Measurements from ENCODE around the gene GALR1. TPM values are rescaled to one million over a fixed set of nuclear protein-coding genes. Genes with fewer than 3 reads are reported as not detected.

GALR1 gene
- total and polyA plus RNA-seq, 2 experiments from 2014 or later = 0.32 to 1.1 TPM

- peaks cover 22% of the 10 kb centered on the region for H3K36me3 Mint-ChIP-seq (ENCODE audit: low read depth)
- H3K27me3 ChIP-seq (ENCODE audit: insufficient read depth) = peaks cover 73% of the 10 kb centered on the region
Measured at GRCh38 chr18:77251730-77252050, 2.0 kb downstream of the GALR1 start.

More at GRCh38 chr18:77251730-77252050, 2.0 kb downstream of the GALR1 start:
- peak overlapping the region; percentile 96 for H3K4me2 ChIP-seq
- 0 out of 2 replicates have a peak, but pooled peaks cover 6% of the 10 kb centered on the region for H3F3A ChIP-seq (replicated peaks; ENCODE audit: low read depth)
- TF ChIP-seq, protein P1, sequence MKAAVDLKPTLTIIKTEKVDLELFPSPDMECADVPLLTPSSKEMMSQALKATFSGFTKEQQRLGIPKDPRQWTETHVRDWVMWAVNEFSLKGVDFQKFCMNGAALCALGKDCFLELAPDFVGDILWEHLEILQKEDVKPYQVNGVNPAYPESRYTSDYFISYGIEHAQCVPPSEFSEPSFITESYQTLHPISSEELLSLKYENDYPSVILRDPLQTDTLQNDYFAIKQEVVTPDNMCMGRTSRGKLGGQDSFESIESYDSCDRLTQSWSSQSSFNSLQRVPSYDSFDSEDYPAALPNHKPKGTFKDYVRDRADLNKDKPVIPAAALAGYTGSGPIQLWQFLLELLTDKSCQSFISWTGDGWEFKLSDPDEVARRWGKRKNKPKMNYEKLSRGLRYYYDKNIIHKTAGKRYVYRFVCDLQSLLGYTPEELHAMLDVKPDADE (IDR thresholded peaks at IDR 0.05) = no peak
- TF ChIP-seq POLR2AphosphoS5 (IDR thresholded peaks at IDR 0.05; ENCODE audit: low read depth) (no peak), EZH2 (IDR thresholded peaks at IDR 0.05; ENCODE audit: low read depth, unreplicated experiment) (no peak), ZNF114 (CRISPR knock-in tag; IDR thresholded peaks at IDR 0.05) (no peak), NANOG (IDR thresholded peaks at IDR 0.05; ENCODE audit: borderline replicate concordance) (no peak)
- TF ChIP-seq, protein P2, sequence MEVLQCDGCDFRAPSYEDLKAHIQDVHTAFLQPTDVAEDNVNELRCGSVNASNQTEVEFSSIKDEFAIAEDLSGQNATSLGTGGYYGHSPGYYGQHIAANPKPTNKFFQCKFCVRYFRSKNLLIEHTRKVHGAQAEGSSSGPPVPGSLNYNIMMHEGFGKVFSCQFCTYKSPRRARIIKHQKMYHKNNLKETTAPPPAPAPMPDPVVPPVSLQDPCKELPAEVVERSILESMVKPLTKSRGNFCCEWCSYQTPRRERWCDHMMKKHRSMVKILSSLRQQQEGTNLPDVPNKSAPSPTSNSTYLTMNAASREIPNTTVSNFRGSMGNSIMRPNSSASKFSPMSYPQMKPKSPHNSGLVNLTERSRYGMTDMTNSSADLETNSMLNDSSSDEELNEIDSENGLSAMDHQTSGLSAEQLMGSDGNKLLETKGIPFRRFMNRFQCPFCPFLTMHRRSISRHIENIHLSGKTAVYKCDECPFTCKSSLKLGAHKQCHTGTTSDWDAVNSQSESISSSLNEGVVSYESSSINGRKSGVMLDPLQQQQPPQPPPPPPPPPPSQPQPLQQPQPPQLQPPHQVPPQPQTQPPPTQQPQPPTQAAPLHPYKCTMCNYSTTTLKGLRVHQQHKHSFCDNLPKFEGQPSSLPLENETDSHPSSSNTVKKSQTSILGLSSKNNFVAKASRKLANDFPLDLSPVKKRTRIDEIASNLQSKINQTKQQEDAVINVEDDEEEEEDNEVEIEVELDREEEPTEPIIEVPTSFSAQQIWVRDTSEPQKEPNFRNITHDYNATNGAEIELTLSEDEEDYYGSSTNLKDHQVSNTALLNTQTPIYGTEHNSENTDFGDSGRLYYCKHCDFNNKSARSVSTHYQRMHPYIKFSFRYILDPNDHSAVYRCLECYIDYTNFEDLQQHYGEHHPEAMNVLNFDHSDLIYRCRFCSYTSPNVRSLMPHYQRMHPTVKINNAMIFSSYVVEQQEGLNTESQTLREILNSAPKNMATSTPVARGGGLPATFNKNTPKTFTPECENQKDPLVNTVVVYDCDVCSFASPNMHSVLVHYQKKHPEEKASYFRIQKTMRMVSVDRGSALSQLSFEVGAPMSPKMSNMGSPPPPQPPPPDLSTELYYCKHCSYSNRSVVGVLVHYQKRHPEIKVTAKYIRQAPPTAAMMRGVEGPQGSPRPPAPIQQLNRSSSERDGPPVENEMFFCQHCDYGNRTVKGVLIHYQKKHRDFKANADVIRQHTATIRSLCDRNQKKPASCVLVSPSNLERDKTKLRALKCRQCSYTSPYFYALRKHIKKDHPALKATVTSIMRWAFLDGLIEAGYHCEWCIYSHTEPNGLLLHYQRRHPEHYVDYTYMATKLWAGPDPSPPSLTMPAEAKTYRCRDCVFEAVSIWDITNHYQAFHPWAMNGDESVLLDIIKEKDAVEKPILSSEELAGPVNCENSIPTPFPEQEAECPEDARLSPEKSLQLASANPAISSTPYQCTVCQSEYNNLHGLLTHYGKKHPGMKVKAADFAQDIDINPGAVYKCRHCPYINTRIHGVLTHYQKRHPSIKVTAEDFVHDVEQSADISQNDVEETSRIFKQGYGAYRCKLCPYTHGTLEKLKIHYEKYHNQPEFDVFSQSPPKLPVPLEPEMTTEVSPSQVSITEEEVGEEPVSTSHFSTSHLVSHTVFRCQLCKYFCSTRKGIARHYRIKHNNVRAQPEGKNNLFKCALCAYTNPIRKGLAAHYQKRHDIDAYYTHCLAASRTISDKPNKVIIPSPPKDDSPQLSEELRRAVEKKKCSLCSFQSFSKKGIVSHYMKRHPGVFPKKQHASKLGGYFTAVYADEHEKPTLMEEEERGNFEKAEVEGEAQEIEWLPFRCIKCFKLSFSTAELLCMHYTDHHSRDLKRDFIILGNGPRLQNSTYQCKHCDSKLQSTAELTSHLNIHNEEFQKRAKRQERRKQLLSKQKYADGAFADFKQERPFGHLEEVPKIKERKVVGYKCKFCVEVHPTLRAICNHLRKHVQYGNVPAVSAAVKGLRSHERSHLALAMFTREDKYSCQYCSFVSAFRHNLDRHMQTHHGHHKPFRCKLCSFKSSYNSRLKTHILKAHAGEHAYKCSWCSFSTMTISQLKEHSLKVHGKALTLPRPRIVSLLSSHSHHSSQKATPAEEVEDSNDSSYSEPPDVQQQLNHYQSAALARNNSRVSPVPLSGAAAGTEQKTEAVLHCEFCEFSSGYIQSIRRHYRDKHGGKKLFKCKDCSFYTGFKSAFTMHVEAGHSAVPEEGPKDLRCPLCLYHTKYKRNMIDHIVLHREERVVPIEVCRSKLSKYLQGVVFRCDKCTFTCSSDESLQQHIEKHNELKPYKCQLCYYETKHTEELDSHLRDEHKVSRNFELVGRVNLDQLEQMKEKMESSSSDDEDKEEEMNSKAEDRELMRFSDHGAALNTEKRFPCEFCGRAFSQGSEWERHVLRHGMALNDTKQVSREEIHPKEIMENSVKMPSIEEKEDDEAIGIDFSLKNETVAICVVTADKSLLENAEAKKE (CRISPR knock-in tag; IDR thresholded peaks at IDR 0.05) = no peak
- ATAC-seq (peak; percentile 1; the same call in 1 of the 3 replicates), DNase-seq (ENCODE audit: low spot score) (peak; percentile 55)
- Mint-ChIP-seq H3K27me3 (ENCODE audit: insufficient read depth, low read depth, poor library complexity) (peaks cover 58% of the 10 kb centered on the region), H3K9me3 (peaks cover 19% of the 10 kb centered on the region), H3K4me3 (peak overlapping the region; percentile 65), H3K27ac (no peak overlapping the region), H3K4me1 (peaks cover 43% of the 10 kb centered on the region)
- peak overlapping the region; percentile 94 for H2AFZ ChIP-seq
- H3K9me2 ChIP-seq (ENCODE audit: insufficient read depth) = peaks cover 14% of the 10 kb centered on the region
- peaks cover 9% of the 10 kb centered on the region; the same call in 1 of the 2 replicates for H3K36me3 ChIP-seq (ENCODE audit: insufficient read depth)
- peaks cover 46% of the 10 kb centered on the region for H3K4me1 ChIP-seq (ENCODE audit: insufficient read depth)
- H3K27ac ChIP-seq (ENCODE audit: low read depth) = no peak overlapping the region
- no peaks in the 10 kb centered on the region for H4K20me1 ChIP-seq (replicated peaks; ENCODE audit: insufficient read depth)
- peaks cover 6% of the 10 kb centered on the region; the same call in 1 of the 2 replicates for H3K79me2 ChIP-seq (replicated peaks; ENCODE audit: insufficient read depth)
- H3K4me3 ChIP-seq = peak overlapping the region; percentile 91

Data from GM23338 (cell line).